T-helper 22 cell (primary cell): Measurements from ENCODE around the gene GNAI2.
"Not testable (repeated sequence)": the region's sequence is repeated elsewhere in the genome, so short reads cannot be mapped to it uniquely, and the experiment has no call there.

Experiments
- DNase-seq: peaks from one replicate; pipeline ENCODE4 v3.0.0-alpha.2; 2020; ENCODE audit warnings: low read depth

The GNAI2 gene

GRCh38 chr3:50204804-50205412, 31.1 kb upstream of the GNAI2 start, which contains the start of gene SLC38A3:
TSS of gene SLC38A3 (plus strand) at chr3:50205271. CDS start at chr3:50214200, 8,929 bp downstream.
- no peak for DNase-seq

DNA sequence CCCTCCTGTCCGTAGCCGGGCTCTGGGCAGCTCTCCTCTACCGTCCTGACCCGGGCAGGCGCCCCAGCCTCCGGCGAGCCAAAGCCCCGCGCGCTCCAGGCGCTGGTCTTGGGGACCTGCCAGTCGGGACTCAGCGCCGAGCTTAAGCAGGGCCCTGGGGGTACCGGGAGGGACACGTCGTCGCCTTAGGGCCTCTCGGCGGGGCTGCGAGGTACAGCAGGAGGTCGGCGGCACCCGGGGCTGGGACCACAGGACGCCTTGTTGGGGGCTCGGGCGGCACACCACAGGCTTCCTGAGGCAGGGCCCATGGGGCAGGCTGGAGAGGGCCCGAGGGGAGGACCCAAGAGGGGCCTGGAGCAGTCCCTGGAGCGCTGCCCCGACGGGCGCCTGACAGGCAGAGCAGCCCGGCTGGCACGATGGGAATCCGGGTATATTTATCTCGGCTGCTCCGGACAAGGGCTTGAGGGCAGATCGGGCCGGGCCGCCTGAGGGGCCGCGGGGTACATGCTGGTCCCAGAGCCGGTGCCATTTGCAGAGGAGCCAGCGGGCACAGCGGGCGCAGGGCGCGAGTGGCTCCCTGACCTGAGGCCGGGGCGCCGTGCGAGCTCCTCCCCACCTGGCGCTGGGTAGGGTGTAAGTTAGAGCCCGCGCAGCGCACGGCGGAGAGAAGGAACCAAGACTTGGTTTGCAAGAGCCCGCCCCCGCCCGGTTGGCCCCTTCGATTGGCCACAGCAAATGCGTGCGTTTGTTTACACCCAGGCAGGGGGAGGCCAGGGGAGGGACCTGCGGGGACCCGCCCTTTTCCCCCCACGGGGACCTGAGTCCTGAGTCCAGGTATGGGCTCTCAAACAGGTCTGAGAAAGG, 30.4 kb upstream of the GNAI2 start:
- peak; percentile 18 for DNase-seq

DNA sequence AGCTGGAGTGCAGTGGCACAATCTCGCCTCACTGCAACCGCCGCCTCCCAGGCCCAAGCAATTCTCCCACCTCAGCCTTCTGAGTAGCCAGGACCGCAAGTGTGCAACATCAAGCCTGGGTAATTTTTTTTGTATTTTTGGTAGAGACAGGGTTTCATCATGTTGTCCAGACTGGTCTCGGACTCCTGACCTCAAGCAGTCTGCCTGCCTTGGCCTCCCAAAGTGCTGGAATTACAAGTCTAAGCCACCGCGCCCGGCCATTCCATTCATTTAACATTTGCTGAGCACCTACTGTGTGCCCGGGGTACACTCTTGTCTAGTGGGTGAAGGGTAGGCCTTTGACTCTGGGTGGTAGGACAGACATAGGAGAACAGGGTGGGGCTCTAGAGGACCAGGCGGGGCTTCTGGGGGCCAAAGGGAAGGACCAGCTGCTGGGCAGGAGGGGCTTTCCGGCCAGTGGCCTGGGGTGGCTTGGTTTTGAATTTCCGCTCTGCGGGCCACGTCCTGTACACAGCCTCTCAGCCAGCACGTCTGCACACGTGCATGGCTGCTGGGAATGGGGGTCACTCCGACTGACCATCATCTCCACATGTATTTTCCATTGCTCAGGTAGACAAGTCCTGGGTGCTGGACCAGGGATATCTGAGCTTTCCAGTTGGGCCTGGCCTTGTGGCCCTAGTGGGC, 28.5 kb upstream of the GNAI2 start:
- DNase-seq, result no peak

GRCh38 chr3:50208677-50209344, 27.2 kb upstream of the GNAI2 start:
- DNase-seq, result no peak

GRCh38 chr3:50210176-50210509, 25.9 kb upstream of the GNAI2 start:
- DNase-seq, result no peak

DNA sequence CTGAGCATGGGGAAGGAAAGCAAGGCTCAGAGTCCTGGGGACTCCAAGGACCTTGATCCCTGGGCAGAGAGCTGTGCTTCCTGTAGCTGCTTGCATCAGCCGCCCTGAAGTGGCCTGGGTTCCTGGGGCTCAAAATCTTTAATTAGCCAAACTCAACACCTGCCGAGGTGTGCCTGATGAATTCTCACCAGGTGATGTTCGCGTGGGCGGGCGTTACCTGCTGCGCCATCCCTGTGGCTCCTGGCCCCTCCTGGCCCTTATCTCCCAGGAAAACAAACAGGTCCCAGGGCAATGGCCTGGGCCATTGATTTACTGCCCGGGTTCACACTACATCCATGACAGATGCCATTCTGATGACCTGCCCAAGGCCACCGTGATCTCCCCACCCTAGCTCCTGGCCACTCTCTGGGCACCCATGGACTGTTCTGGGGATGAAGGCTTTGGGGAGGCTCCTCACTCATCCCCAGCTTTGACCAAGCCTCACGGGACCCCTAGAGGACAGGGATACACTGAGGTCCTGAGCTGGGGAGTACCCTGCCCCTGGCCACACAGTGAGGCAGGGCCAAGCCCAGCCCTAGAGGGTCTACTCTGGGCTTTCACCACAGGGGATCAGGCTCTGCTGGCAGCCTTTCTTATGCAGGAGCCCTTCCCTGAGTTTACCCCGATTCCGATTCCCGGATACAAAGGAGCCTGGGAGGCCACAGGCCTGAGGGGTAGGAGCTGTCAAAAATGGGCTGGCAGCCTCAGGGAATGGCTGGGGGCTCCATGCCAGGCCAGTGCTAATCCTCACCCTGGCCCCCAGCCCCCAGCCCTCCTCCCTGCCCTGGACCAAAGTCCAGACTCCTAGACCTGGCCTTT, 25.3 kb upstream of the GNAI2 start:
- DNase-seq, result no peak

DNA sequence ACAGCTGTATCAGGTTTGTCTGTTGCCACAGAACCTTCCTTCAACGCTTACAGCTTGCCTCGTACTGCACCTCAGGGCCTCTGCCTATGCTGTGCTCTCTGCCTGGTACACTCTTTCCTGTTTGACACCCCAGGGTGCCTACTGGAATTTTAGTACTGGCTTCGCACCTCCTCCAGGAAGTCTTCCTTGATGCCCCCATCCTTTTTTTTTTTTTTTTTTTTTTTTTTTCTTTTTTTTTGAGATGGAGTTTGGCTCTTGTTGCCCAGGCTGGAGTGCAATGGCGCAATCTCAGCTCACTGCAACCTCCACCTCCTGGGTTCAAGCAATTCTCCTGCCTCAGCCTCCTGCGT, 24.7 kb upstream of the GNAI2 start:
- not testable (repeated sequence) for DNase-seq

DNA sequence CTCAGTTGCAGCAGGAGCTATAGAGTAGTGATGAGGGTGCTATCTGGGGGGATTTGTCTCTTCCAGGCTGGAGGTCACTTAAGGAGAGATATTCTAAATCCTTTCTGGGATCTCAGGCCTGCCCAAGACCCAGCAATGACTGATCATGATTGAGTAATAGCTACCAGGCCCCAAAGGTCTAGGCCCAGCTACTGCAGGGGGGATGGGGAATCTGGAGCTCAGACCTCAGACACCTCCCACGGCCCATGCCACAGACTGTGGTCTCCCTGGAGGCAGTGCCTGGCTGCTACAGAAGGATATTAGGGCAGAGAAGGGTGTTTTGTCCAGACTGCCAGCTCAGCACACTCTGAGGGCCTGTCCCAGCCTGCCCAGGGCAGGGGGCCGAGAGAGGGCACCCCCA, 24.1 kb upstream of the GNAI2 start:
- no peak for DNase-seq

GRCh38 chr3:50212502-50212901, 23.5 kb upstream of the GNAI2 start:
- no peak for DNase-seq

GRCh38 chr3:50212971-50213370, 23.0 kb upstream of the GNAI2 start:
- no peak for DNase-seq

GRCh38 chr3:50213373-50213772, 22.6 kb upstream of the GNAI2 start:
- no peak for DNase-seq

- no peak for DNase-seq
Measured at GRCh38 chr3:50214824-50215223, 21.2 kb upstream of the GNAI2 start.

GRCh38 chr3:50215529-50215928, 20.5 kb upstream of the GNAI2 start:
- no peak for DNase-seq

DNA sequence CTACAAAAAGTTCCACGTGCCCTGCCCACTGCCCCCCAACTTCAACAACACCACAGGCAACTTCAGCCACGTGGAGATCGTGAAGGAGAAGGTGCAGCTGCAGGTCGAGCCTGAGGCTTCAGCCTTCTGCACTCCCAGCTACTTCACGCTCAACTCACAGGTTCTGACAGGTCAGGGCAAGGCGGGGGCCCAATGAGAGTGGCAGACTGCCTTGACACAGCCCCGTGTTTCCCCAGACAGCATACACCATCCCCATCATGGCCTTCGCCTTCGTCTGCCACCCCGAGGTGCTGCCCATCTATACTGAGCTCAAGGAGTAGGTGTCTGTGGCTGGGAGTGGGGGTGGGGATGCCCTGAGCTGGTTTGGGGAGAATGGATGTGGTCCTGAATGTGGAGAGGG, 18.3 kb upstream of the GNAI2 start:
- no peak for DNase-seq

DNA sequence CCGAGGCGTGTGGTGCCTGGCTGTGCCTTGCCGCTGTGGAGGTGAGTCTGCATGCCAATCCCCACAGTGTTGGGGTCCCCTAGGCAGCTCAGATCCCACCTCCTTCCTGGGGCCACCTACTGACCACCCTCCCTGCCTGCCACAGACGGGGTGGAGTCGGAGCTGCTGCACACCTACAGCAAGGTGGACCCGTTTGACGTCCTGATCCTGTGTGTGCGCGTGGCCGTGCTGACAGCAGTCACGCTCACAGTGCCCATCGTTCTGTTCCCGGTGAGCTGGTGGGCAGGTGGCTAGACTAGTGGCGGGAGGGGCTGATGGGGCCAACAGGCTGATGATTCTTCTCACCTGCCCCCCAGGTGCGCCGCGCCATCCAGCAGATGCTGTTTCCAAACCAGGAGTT, 17.6 kb upstream of the GNAI2 start:
- no peak for DNase-seq

GRCh38 chr3:50219285-50219684, 16.7 kb upstream of the GNAI2 start:
- no peak for DNase-seq

- no peak for DNase-seq
Measured at GRCh38 chr3:50220109-50220508, 15.9 kb upstream of the GNAI2 start.

DNA sequence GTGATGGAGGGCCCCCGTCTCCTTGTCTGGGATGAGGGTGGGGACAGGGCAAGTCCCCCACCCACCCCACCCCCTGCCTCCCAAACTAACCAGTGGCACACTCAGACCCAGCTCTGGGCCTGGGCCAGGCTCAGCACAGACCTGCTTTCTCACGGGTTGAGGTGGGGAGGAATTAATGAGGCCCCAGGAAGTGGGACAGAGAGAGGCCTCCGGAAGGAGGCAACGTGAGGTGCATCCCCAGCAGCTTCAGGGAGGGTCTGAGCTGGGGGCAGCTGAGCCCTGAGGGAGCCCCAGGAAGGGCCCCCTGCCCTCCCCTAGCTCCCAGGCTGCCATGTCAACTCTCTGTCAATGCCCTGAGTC, 15.0 kb upstream of the GNAI2 start:
- DNase-seq, result no peak

DNA sequence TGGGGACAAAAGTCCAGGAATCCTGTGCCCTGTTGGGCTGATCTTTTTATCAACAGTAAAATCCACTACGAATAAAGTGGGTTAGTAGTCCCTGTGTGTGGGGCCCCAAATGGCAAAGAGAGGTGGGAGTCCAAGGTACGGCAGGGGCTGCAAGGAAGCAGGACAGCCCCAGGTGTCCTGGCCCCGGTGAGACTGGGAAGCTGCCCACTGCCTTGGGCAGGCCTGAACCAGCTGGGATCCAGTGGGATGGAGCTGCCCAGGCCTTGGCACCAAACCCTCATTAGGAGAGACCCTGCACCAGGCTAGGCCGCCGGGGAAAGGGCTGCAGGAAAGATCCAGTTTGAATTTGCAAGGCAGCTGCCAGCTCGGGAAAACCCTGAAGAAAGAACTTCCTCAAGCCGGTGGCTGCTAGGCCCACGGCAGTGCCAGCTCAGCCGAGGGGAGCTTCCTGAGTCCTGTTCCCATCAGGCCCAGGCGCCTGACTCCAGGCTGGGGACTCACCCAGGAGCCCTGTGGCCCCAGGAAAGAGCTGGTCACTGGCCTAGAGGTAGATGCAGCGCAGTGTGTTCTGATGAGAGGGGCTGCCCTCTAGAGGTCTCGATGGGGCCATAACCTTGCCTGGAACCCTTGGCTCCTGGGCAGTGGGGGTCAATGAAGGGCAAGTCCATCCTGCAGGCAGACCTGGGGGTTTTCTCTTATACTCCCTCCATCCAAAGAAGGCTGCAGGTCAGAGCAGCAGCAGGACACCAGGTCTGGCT, 14.4 kb upstream of the GNAI2 start:
- DNase-seq, result no peak

DNA sequence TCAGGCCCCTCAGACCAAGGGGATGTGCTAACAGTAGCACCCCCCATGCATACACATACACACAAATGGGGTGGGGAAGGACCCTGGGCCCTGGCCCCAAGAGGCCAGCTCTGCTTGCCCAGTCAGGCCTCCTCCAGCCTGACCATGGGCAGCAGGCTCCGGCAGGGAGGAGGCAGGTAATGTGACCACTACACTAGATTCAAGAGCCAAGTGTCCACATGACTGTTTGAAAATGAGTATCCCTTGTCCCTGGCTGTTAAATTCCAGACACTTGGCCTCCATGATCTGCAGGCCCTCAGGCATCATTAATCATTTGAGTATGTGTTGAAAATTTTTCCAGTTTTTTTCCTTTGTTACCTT, 13.9 kb upstream of the GNAI2 start:
- no peak for DNase-seq

GRCh38 chr3:50224639-50225038, 11.4 kb upstream of the GNAI2 start:
- DNase-seq, result no peak
